Neural cell (in vitro differentiated cells): ENCODE data around the gene SNX2. TPM values are rescaled to one million over a fixed set of nuclear protein-coding genes. Genes with fewer than 3 reads are reported as not detected.

ENCODE experiments used
- H2AFZ ChIP-seq: fragments of 200-600, 300-800 bp; sonication (generic), shearing (Covaris generic); 2 replicates; pipeline ENCODE4 v1.6.0; 2014; ENCODE audit warnings: low read depth, mild to moderate bottlenecking, antibody characterized with exemption, low read length, moderate library complexity
- H3F3A ChIP-seq: fragments of 200-600 bp; shearing (Covaris generic); 2 replicates; pipeline ENCODE4 v1.6.1; 2016; ENCODE audit warnings: mild to moderate bottlenecking, moderate library complexity, mixed read lengths, antibody characterized with exemption, low read length; ENCODE audit not compliant: insufficient read depth, poor library complexity, severe bottlenecking
- H3K27ac ChIP-seq: fragments of 200-600, 300-800 bp; sonication (generic), shearing (Covaris generic); 2 replicates; pipeline ENCODE4 v1.5.1; 2014; ENCODE audit warnings: mild to moderate bottlenecking, low read length, moderate library complexity
- H3K27me3 ChIP-seq: fragments of 300-800, 200-600 bp; sonication (generic), shearing (Covaris generic); 2 replicates; pipeline ENCODE4 v1.6.0; 2014; ENCODE audit warnings: mild to moderate bottlenecking, low read depth, low read length, moderate library complexity; ENCODE audit not compliant: insufficient read depth
- H3K36me3 ChIP-seq: fragments of 300-800, 200-600 bp; sonication (generic), shearing (Covaris generic); 2 replicates; pipeline ENCODE4 v1.5.1; 2014; ENCODE audit warnings: mild to moderate bottlenecking, antibody characterized with exemption, low read length, moderate library complexity; ENCODE audit not compliant: insufficient read depth
- H3K4me2 ChIP-seq: fragments of 300-800, 200-600 bp; sonication (generic), shearing (Covaris generic); 2 replicates; pipeline ENCODE4 v1.6.0; 2014; ENCODE audit warnings: mild to moderate bottlenecking, low read length
- H3K4me3 ChIP-seq: fragments of 300-800, 200-600 bp; sonication (generic), shearing (Covaris generic); 2 replicates; pipeline ENCODE4 v1.5.1; 2014; ENCODE audit warnings: mild to moderate bottlenecking, low read length, moderate library complexity
- H3K79me2 ChIP-seq: fragments of 200-600 bp; shearing (Covaris generic); replicated peaks from 2 replicates; pipeline ENCODE4 v1.6.0; 2014; ENCODE audit warnings: mild to moderate bottlenecking, low read length, moderate library complexity; ENCODE audit not compliant: insufficient read depth
- H3K9ac ChIP-seq: fragments of 300-800, 200-600 bp; sonication (generic), shearing (Covaris generic); 2 replicates; pipeline ENCODE4 v1.6.1; 2016; ENCODE audit warnings: mild to moderate bottlenecking, low read length, mixed read lengths
- H3K9me2 ChIP-seq: fragments of 200-600 bp; shearing (Covaris generic); 2 replicates; pipeline ENCODE4 v1.6.1; 2016; ENCODE audit warnings: mild to moderate bottlenecking, low read length, mixed read lengths; ENCODE audit not compliant: insufficient read depth
- H3K9me3 ChIP-seq: fragments of 200-600, 300-800 bp; sonication (generic), shearing (Covaris generic); 2 replicates; pipeline ENCODE4 v1.6.1; 2016; ENCODE audit warnings: mild to moderate bottlenecking, mixed run types, low read length, moderate library complexity, mixed read lengths
- H4K20me1 ChIP-seq: fragments of 200-600 bp; shearing (Covaris generic); 2 replicates; pipeline ENCODE4 v1.6.1; 2016; ENCODE audit warnings: mild to moderate bottlenecking, mixed run types; ENCODE audit not compliant: insufficient read depth
- CTCF ChIP-seq: fragments of 450-650 bp; IDR thresholded peaks from 2 replicates; pipeline ENCODE4 v1.5.1; 2014; ENCODE audit warnings: antibody characterized with exemption, mild to moderate bottlenecking, moderate library complexity; ENCODE audit not compliant: poor library complexity, severe bottlenecking
- EP300 ChIP-seq: fragments of 450-650 bp; conservative IDR thresholded peaks from 2 replicates; pipeline ENCODE4 v1.6.1; 2014; ENCODE audit warnings: antibody characterized with exemption, mild to moderate bottlenecking, moderate library complexity; ENCODE audit not compliant: poor library complexity, severe bottlenecking
- EZH2 ChIP-seq: fragments of 200-600, 300-800 bp; shearing (Covaris generic), sonication (generic); IDR thresholded peaks from 2 replicates; pipeline ENCODE4 v1.6.1; 2014; ENCODE audit warnings: antibody characterized with exemption, low read length, borderline replicate concordance, mild to moderate bottlenecking; ENCODE audit not compliant: insufficient read depth, poor library complexity, severe bottlenecking
- MXI1 ChIP-seq: fragments of 450-650 bp; conservative IDR thresholded peaks from 2 replicates; pipeline ENCODE4 v1.6.1; 2014; ENCODE audit warnings: antibody characterized with exemption, mild to moderate bottlenecking; ENCODE audit not compliant: poor library complexity, severe bottlenecking
- POLR2AphosphoS5 ChIP-seq: IDR thresholded peaks from 2 replicates; pipeline ENCODE4 v1.6.1; 2012
- RAD21 ChIP-seq: fragments of 450-650 bp; conservative IDR thresholded peaks from 2 replicates; pipeline ENCODE4 v1.6.1; 2014; ENCODE audit warnings: antibody characterized with exemption, mild to moderate bottlenecking, moderate library complexity
- SMC3 ChIP-seq: fragments of 450-650 bp; conservative IDR thresholded peaks from 2 replicates; pipeline ENCODE4 v1.6.1; 2014; ENCODE audit warnings: antibody characterized with exemption, mild to moderate bottlenecking, moderate library complexity; ENCODE audit not compliant: poor library complexity
- TAF1 ChIP-seq: IDR thresholded peaks from 2 replicates; pipeline ENCODE4 v1.6.1; 2012; ENCODE audit warnings: low read depth
- polyA plus RNA-seq: library from polyadenylated mRNA; depleted of rRNA; stranded (reverse); fragments of >200 nt; gene quantifications from 2 replicates; pipeline ENCODE4 v1.2.3, GENCODE V29; 2014
- TF ChIP-seq, protein P1 (sequence below): IDR thresholded peaks from 2 replicates; pipeline ENCODE4 v1.6.1; 2012; ENCODE audit warnings: borderline replicate concordance

Gene SNX2
- polyA plus RNA-seq, 1 donor from 2014 or later: 36.1 TPM

- no peaks in the 10 kb centered on the region for H3K36me3 ChIP-seq
- TF ChIP-seq EZH2 (no peak), MXI1 (no peak), CTCF (no peak), POLR2AphosphoS5 (no peak), EP300 (no peak), TAF1 (no peak), SMC3 (no peak), RAD21 (no peak)
- TF ChIP-seq, protein P1, sequence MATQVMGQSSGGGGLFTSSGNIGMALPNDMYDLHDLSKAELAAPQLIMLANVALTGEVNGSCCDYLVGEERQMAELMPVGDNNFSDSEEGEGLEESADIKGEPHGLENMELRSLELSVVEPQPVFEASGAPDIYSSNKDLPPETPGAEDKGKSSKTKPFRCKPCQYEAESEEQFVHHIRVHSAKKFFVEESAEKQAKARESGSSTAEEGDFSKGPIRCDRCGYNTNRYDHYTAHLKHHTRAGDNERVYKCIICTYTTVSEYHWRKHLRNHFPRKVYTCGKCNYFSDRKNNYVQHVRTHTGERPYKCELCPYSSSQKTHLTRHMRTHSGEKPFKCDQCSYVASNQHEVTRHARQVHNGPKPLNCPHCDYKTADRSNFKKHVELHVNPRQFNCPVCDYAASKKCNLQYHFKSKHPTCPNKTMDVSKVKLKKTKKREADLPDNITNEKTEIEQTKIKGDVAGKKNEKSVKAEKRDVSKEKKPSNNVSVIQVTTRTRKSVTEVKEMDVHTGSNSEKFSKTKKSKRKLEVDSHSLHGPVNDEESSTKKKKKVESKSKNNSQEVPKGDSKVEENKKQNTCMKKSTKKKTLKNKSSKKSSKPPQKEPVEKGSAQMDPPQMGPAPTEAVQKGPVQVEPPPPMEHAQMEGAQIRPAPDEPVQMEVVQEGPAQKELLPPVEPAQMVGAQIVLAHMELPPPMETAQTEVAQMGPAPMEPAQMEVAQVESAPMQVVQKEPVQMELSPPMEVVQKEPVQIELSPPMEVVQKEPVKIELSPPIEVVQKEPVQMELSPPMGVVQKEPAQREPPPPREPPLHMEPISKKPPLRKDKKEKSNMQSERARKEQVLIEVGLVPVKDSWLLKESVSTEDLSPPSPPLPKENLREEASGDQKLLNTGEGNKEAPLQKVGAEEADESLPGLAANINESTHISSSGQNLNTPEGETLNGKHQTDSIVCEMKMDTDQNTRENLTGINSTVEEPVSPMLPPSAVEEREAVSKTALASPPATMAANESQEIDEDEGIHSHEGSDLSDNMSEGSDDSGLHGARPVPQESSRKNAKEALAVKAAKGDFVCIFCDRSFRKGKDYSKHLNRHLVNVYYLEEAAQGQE: no peak
- no peak overlapping the region for H3K27ac ChIP-seq
- H3K9ac ChIP-seq: no peak overlapping the region
- H3K4me2 ChIP-seq: no peak overlapping the region
- no peaks in the 10 kb centered on the region for H3K79me2 ChIP-seq
- H3K27me3 ChIP-seq: no peaks in the 10 kb centered on the region
- no peaks in the 10 kb centered on the region for H4K20me1 ChIP-seq
- H3K9me3 ChIP-seq: no peaks in the 10 kb centered on the region
- H2AFZ ChIP-seq: no peak overlapping the region
- no peak overlapping the region for H3K4me3 ChIP-seq
- no peaks in the 10 kb centered on the region for H3K9me2 ChIP-seq
- no peaks in the 10 kb centered on the region for H3F3A ChIP-seq
Measured at GRCh38 chr5:122842016-122842580, 67.2 kb downstream of the SNX2 start.

- Histone ChIP-seq H3K4me3 (peak overlapping the region; percentile 88), H3K36me3 (no peaks in the 10 kb centered on the region), H4K20me1 (no peaks in the 10 kb centered on the region), H3K4me2 (peak overlapping the region; percentile 9), H3K27me3 (no peaks in the 10 kb centered on the region), H2AFZ (no peak overlapping the region), H3K9me3 (no peaks in the 10 kb centered on the region), H3K9ac (peak overlapping the region; percentile 76), H3K9me2 (no peaks in the 10 kb centered on the region), H3K79me2 (no peaks in the 10 kb centered on the region), H3K27ac (no peak overlapping the region), H3F3A (no peaks in the 10 kb centered on the region)
- no peak for TF ChIP-seq EZH2
- TF ChIP-seq MXI1: no peak
- no peak for TF ChIP-seq CTCF
- TF ChIP-seq, protein P1: no peak
- TF ChIP-seq SMC3: no peak
- no peak for TF ChIP-seq POLR2AphosphoS5
- no peak for TF ChIP-seq EP300
- TF ChIP-seq RAD21: no peak
- no peak for TF ChIP-seq TAF1
Measured at GRCh38 chr5:122844136-122844909, 69.4 kb downstream of the SNX2 start.
